Thyroid gland (tissue), 4 donors: ENCODE data around the gene LAMP1.

Experiments
- POLR2A ChIP-seq, 2 donors: fragments of 450-650 bp; IDR thresholded peaks; one replicate each; pipeline ENCODE4 v1.6.1; 2017; ENCODE audit warnings: antibody characterized with exemption in 2 of 2, mild to moderate bottlenecking in 2 of 2, moderate library complexity in 1 of 2
- TF ChIP-seq, protein P1 (sequence below), 6 experiments: fragments of 200-600 bp in 3 of 6; fragments of 450-650 bp in 3 of 6; sonication (generic) in 3 of 6; IDR thresholded peaks; one replicate each; pipeline ENCODE4 v1.5.1; 2016 to 2019; ENCODE audit warnings: antibody characterized with exemption in 6 of 6, mild to moderate bottlenecking in 2 of 6, inconsistent platforms in 1 of 6, moderate library complexity in 1 of 6

DNA sequence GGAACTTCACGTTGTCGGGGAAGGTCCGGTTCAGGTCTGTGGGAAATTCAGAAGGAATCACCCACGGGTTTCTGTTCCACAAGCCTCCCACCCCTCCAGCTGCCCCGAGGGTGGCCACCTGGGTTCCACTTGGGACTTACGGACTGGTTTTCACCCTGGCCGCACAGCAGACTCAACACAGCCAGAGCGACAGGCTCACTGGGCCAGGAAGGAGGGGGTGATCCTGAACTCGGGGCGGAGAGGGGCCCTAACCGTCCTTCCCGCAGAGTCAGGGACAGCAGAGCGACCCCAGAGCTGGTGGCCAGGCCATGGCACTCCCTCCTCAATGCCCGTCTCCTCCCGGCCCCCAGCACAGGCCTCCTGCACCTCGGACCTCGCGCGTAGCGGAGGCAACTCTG lies 53.9 kb downstream of the LAMP1 start:
- TF ChIP-seq, protein P1, sequence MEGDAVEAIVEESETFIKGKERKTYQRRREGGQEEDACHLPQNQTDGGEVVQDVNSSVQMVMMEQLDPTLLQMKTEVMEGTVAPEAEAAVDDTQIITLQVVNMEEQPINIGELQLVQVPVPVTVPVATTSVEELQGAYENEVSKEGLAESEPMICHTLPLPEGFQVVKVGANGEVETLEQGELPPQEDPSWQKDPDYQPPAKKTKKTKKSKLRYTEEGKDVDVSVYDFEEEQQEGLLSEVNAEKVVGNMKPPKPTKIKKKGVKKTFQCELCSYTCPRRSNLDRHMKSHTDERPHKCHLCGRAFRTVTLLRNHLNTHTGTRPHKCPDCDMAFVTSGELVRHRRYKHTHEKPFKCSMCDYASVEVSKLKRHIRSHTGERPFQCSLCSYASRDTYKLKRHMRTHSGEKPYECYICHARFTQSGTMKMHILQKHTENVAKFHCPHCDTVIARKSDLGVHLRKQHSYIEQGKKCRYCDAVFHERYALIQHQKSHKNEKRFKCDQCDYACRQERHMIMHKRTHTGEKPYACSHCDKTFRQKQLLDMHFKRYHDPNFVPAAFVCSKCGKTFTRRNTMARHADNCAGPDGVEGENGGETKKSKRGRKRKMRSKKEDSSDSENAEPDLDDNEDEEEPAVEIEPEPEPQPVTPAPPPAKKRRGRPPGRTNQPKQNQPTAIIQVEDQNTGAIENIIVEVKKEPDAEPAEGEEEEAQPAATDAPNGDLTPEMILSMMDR (IDR thresholded peaks at IDR 0.05) = no peak
- TF ChIP-seq POLR2A (IDR thresholded peaks at IDR 0.05) = no peak
